WTC11 (cell line): ENCODE data around the gene SLC30A3.

Source experiments
- MAX ChIP-seq: sonication (generic); formaldehyde crosslinking; IDR thresholded peaks from 2 replicates; pipeline ENCODE4 v1.8.0; 2022; ENCODE audit warnings: mild to moderate bottlenecking, missing genetic modification reagents
- NFE2L1 ChIP-seq: sonication (generic); formaldehyde crosslinking; IDR thresholded peaks from 2 replicates; pipeline ENCODE4 v1.8.1; 2023; ENCODE audit warnings: missing genetic modification reagents
- USF2 ChIP-seq: sonication (generic); formaldehyde crosslinking; IDR thresholded peaks from 2 replicates; pipeline ENCODE4 v1.8.1; 2023; ENCODE audit warnings: mild to moderate bottlenecking, missing genetic modification reagents, moderate library complexity
- ZNF138 ChIP-seq: sonication (generic); formaldehyde crosslinking; conservative IDR thresholded peaks from 2 replicates; pipeline ENCODE4 v1.8.1; 2022; ENCODE audit warnings: mild to moderate bottlenecking, moderate library complexity, missing genetic modification reagents
- TF ChIP-seq, protein P1 (sequence below): fragments of 200-600 bp; IDR thresholded peaks from 2 replicates; pipeline ENCODE4 v1.8.0; 2022; ENCODE audit warnings: antibody characterized with exemption
- TF ChIP-seq, protein P2 (sequence below): sonication (generic); formaldehyde crosslinking; conservative IDR thresholded peaks from 2 replicates; pipeline ENCODE4 v1.8.1; 2022; ENCODE audit warnings: mild to moderate bottlenecking, missing genetic modification reagents

DNA sequence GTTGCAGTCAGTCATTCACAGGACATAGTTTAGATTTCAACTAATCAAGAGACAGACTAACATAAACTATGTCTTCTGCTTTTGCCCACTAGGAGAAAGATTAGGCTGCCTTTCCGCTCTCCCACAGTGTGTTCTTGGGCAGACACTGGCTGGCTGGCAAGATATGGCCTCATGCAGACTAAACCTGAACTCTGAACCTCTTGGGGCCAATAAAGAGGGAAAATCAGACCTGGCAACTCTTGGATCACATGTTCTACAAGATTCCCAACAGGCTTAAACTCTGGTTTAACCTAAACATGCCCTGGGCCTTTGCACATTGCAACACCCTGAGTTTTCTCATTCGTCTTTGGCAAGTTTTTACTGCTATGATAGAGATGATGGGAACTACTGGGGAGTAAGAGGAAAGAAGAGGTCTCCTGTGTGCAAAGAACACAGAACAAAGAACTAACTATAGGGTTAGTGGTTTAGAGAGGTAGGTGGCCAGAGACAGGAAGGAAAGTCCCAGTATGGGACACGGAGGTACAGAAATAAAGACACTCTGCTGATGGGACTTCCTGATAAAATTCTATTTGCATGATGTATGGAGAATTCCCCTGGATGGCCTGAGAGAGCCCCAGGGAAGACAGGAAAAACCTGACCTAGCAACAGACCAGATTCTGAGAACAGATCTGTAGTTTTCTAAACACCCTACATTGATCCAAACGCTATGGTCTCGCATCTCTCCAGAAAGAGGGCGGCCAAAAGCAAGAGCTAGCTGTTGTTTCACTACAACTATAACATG lies 53.0 kb downstream of the SLC30A3 start:
- TF ChIP-seq, protein P1, sequence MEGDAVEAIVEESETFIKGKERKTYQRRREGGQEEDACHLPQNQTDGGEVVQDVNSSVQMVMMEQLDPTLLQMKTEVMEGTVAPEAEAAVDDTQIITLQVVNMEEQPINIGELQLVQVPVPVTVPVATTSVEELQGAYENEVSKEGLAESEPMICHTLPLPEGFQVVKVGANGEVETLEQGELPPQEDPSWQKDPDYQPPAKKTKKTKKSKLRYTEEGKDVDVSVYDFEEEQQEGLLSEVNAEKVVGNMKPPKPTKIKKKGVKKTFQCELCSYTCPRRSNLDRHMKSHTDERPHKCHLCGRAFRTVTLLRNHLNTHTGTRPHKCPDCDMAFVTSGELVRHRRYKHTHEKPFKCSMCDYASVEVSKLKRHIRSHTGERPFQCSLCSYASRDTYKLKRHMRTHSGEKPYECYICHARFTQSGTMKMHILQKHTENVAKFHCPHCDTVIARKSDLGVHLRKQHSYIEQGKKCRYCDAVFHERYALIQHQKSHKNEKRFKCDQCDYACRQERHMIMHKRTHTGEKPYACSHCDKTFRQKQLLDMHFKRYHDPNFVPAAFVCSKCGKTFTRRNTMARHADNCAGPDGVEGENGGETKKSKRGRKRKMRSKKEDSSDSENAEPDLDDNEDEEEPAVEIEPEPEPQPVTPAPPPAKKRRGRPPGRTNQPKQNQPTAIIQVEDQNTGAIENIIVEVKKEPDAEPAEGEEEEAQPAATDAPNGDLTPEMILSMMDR: no peak
- TF ChIP-seq MAX (CRISPR knock-in tag): no peak
- TF ChIP-seq ZNF138 (CRISPR knock-in tag): no peak
- no peak for TF ChIP-seq USF2 (CRISPR knock-in tag)
- no peak for TF ChIP-seq NFE2L1 (CRISPR knock-in tag)
- TF ChIP-seq, protein P2, sequence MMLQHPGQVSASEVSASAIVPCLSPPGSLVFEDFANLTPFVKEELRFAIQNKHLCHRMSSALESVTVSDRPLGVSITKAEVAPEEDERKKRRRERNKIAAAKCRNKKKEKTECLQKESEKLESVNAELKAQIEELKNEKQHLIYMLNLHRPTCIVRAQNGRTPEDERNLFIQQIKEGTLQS (CRISPR knock-in tag): no peak
